ENCODE measurements around the gene C2CD2. TPM values are rescaled to one million over a fixed set of nuclear protein-coding genes. Genes with fewer than 3 reads are reported as not detected.
A peak's percentile ranks its signal among the peaks of the same experiment; 100 is the strongest.
"Not testable (repeated sequence)": the region's sequence is repeated elsewhere in the genome, so short reads cannot be mapped to it uniquely, and the experiment has no call there.

C2CD2 gene
- total RNA-seq, 5 donors from 2014 or later (not counting 1 experiment from before 2014, with no cell fraction given) = 7.7 to 15.0 (median 9.5) TPM

DNA sequence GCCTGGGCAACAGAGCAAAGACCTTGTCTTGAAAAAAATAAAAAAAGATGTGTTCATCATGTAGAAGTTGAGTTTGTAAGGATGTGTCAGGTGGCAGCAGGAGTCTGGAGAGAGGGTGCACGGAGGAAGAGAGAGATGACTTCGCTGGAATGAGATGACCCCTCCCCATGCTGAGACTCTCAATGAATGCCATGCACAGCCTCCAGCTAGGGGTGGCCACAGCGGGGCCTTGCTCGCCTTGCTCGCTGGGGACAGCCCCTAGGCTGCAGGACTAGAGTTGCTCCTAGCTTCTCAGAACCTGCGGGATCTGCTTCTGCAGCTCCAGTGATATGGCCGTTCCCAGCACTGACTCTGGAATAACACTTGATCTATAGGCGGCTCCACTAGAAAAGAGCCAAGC lies 6.6 kb upstream of the C2CD2 start:
- peaks cover 6 to 20% (median 8%) of the 10 kb centered on the region in 3 donors for H3K4me1 Mint-ChIP-seq
- Histone ChIP-seq H3K27ac (ENCODE audit: low read length) (no peak overlapping the region), H3K9me3 (no peaks in the 10 kb centered on the region), H3K36me3 (ENCODE audit: control insufficient read depth in 2 of 2, extremely low read depth in 1 of 2, insufficient read depth in 1 of 2, low read length in 1 of 2) (no peaks in the 10 kb centered on the region), H3K4me1 (ENCODE audit: control insufficient read depth in 1 of 2, extremely low read depth in 1 of 2, insufficient read depth in 2 of 2, low read length in 2 of 2) (peaks cover 0 to 5% of the 10 kb centered on the region in 2 experiments), H3K27me3 (replicated peaks in 1 of 2; ENCODE audit: control insufficient read depth in 2 of 2, extremely low read depth in 1 of 2, insufficient read depth in 2 of 2, low read length in 1 of 2) (peaks cover 0 to 63% of the 10 kb centered on the region in 2 experiments), H3K4me3 (ENCODE audit: control insufficient read depth in 1 of 2, extremely low read depth in 1 of 2, low read length in 1 of 2) (no peak overlapping the region)
- H3K9me3 Mint-ChIP-seq = no peaks in the 10 kb centered on the region
- peaks cover 8 to 37% of the 10 kb centered on the region in 2 donors for H3K27me3 Mint-ChIP-seq
- H3K36me3 Mint-ChIP-seq = no peaks in the 10 kb centered on the region
- no peak overlapping the region for H3K4me3 Mint-ChIP-seq
- ChIA-PET POLR2A (no interaction called here), CTCF (no interaction called here)
- no peak for DNase-seq
- no peak for ATAC-seq (replicated peaks in 1 of 4)
- WGBS (ENCODE audit: insufficient coverage) = 89% methylated on average over 6 of the region's 8 CpGs
- no peak overlapping the region for H3K27ac Mint-ChIP-seq

- H3K27ac ChIP-seq (ENCODE audit: low read length); H3K9me3 ChIP-seq; H3K4me1 ChIP-seq (ENCODE audit: control insufficient read depth in 1 of 2, extremely low read depth in 1 of 2, insufficient read depth in 2 of 2, low read length in 2 of 2); H3K4me3 ChIP-seq (ENCODE audit: control insufficient read depth in 1 of 2, extremely low read depth in 1 of 2, low read length in 1 of 2); POLR2A ChIA-PET; H3K36me3 ChIP-seq (ENCODE audit: control insufficient read depth in 2 of 2, extremely low read depth in 1 of 2, insufficient read depth in 1 of 2, low read length in 1 of 2); DNase-seq; H3K4me3 Mint-ChIP-seq; H3K9me3 Mint-ChIP-seq; ATAC-seq (replicated peaks in 1 of 4); H3K27ac Mint-ChIP-seq; CTCF ChIA-PET; H3K36me3 Mint-ChIP-seq: not testable (repeated sequence)
- H3K27me3 ChIP-seq (replicated peaks in 1 of 2; ENCODE audit: control insufficient read depth in 2 of 2, extremely low read depth in 1 of 2, insufficient read depth in 2 of 2, low read length in 1 of 2) = peaks cover 0 to 67% of the 10 kb centered on the region in 2 experiments
- WGBS (ENCODE audit: insufficient coverage) = 82% methylated on average over 6 of the region's 11 CpGs
- Mint-ChIP-seq H3K4me1 (peaks cover 7 to 23% (median 8%) of the 10 kb centered on the region in 3 donors), H3K27me3 (peaks cover 5 to 41% of the 10 kb centered on the region in 2 donors)
Observed at GRCh38 chr21:41959697-41960096, 5.9 kb upstream of the C2CD2 start.

DNA sequence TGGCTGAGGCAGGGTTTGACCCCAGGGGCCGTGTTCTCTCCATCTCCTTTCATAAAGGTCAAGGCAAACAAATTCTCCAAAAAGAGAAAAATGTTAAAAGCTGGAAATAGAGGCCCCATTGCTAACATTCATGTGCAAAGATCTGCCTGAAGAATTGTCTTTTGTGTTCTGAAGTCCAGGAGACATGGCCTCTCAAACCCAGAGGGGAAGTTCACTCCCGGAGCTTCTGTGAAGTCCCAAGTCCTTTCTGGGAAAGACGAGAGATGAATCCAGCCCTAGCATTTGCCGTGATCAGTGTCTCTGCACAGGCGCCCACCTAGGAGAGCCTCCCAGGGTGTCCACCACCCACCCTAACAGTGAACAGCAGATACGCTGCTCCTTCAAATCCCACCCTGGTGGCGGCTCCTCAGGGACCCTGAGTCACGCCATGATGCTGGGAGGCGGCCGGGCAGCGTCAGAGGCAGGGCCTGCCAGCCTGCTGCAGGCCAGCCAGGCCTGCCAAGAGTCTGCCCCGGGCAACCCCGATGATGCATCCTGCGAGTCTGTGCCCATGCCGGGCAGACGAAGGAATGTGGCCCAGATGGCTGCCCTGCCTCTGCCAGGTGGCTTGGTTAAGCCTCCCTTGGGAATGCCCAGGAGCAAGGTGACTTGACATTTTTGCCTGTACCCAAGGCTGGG lies 5.2 kb upstream of the C2CD2 start:
- no peaks in the 10 kb centered on the region for H3K36me3 Mint-ChIP-seq
- ChIA-PET POLR2A (no interaction called here), CTCF (no interaction called here)

GRCh38 chr21:41957991-41958766 lies 4.4 kb upstream of the C2CD2 start:
- no peak overlapping the region for H3K4me3 Mint-ChIP-seq
- ChIA-PET POLR2A (no interaction called here), CTCF (interaction anchor here in 1 of 2 donors (0.5 kb wide), 1 partner anchor 158 kb away, joined by 7 read pairs; no protein-coding TSS in a partner anchor)
- no peak overlapping the region for H3K4me3 ChIP-seq (ENCODE audit: control insufficient read depth in 1 of 2, extremely low read depth in 1 of 2, low read length in 1 of 2)
- WGBS (ENCODE audit: insufficient coverage) = 87% methylated on average over 19 of the region's 24 CpGs
- no peaks in the 10 kb centered on the region for H3K36me3 ChIP-seq (ENCODE audit: control insufficient read depth in 2 of 2, extremely low read depth in 1 of 2, insufficient read depth in 1 of 2, low read length in 1 of 2)
- no peaks in the 10 kb centered on the region for H3K9me3 Mint-ChIP-seq
- no peaks in the 10 kb centered on the region for H3K36me3 Mint-ChIP-seq
- no peaks in the 10 kb centered on the region for H3K9me3 ChIP-seq
- H3K27me3 ChIP-seq (replicated peaks in 1 of 2; ENCODE audit: control insufficient read depth in 2 of 2, extremely low read depth in 1 of 2, insufficient read depth in 2 of 2, low read length in 1 of 2) = peaks cover 0 to 61% of the 10 kb centered on the region in 2 experiments
- ATAC-seq (replicated peaks in 1 of 4) (no peak), DNase-seq (no peak)
- peaks cover 8 to 45% of the 10 kb centered on the region in 2 donors for H3K27me3 Mint-ChIP-seq
- H3K4me1 Mint-ChIP-seq = peaks cover 13 to 29% (median 14%) of the 10 kb centered on the region in 3 donors
- peaks cover 0 to 14% of the 10 kb centered on the region in 2 experiments for H3K4me1 ChIP-seq (ENCODE audit: control insufficient read depth in 1 of 2, extremely low read depth in 1 of 2, insufficient read depth in 2 of 2, low read length in 2 of 2)
- H3K27ac Mint-ChIP-seq = no peak overlapping the region
- H3K27ac ChIP-seq (ENCODE audit: low read length) = no peak overlapping the region

More for the DNA sequence above, 5.2 kb upstream of the C2CD2 start:
- WGBS (ENCODE audit: insufficient coverage) = 92% methylated on average over 15 of the region's 16 CpGs
- Mint-ChIP-seq H3K27ac (no peak overlapping the region), H3K4me1 (peaks cover 13 to 29% (median 14%) of the 10 kb centered on the region in 3 donors), H3K27me3 (peaks cover 8 to 45% of the 10 kb centered on the region in 2 donors), H3K4me3 (no peak overlapping the region), H3K9me3 (no peaks in the 10 kb centered on the region)
- ATAC-seq (replicated peaks in 1 of 4) (no peak), DNase-seq (no peak)
- Histone ChIP-seq H3K27me3 (replicated peaks in 1 of 2; ENCODE audit: control insufficient read depth in 2 of 2, extremely low read depth in 1 of 2, insufficient read depth in 2 of 2, low read length in 1 of 2) (peaks cover 0 to 67% of the 10 kb centered on the region in 2 experiments), H3K36me3 (ENCODE audit: control insufficient read depth in 2 of 2, extremely low read depth in 1 of 2, insufficient read depth in 1 of 2, low read length in 1 of 2) (no peaks in the 10 kb centered on the region), H3K4me3 (ENCODE audit: control insufficient read depth in 1 of 2, extremely low read depth in 1 of 2, low read length in 1 of 2) (no peak overlapping the region), H3K9me3 (no peaks in the 10 kb centered on the region), H3K4me1 (ENCODE audit: control insufficient read depth in 1 of 2, extremely low read depth in 1 of 2, insufficient read depth in 2 of 2, low read length in 2 of 2) (peaks cover 0 to 12% of the 10 kb centered on the region in 2 experiments), H3K27ac (ENCODE audit: low read length) (no peak overlapping the region)

- Histone ChIP-seq H3K27me3 (replicated peaks in 1 of 2; ENCODE audit: control insufficient read depth in 2 of 2, extremely low read depth in 1 of 2, insufficient read depth in 2 of 2, low read length in 1 of 2) (peaks cover 0 to 61% of the 10 kb centered on the region in 2 experiments), H3K4me1 (ENCODE audit: control insufficient read depth in 1 of 2, extremely low read depth in 1 of 2, insufficient read depth in 2 of 2, low read length in 2 of 2) (peaks cover 0 to 17% of the 10 kb centered on the region in 2 experiments), H3K36me3 (ENCODE audit: control insufficient read depth in 2 of 2, extremely low read depth in 1 of 2, insufficient read depth in 1 of 2, low read length in 1 of 2) (no peaks in the 10 kb centered on the region), H3K4me3 (ENCODE audit: control insufficient read depth in 1 of 2, extremely low read depth in 1 of 2, low read length in 1 of 2) (no peak overlapping the region), H3K9me3 (no peaks in the 10 kb centered on the region), H3K27ac (ENCODE audit: low read length) (no peak overlapping the region)
- H3K4me1 Mint-ChIP-seq = peaks cover 18 to 29% (median 21%) of the 10 kb centered on the region in 3 donors
- ATAC-seq (replicated peaks in 1 of 4) (no peak), DNase-seq (no peak)
- H3K36me3 Mint-ChIP-seq = no peaks in the 10 kb centered on the region
- WGBS (ENCODE audit: insufficient coverage) = 93% methylated on average over 3 of the region's 9 CpGs
- H3K27me3 Mint-ChIP-seq = peaks cover 8 to 43% of the 10 kb centered on the region in 2 donors
- CTCF ChIA-PET = interaction anchor here (0.5 to 0.9 kb wide), 2 partner anchors 159 to 311 kb away, joined by 3 to 4 read pairs; no protein-coding TSS in a partner anchor
- H3K27ac Mint-ChIP-seq = no peak overlapping the region
- POLR2A ChIA-PET = no interaction called here
- peak overlapping the region in 1 of 3 donors; percentile 14 for H3K4me3 Mint-ChIP-seq
- H3K9me3 Mint-ChIP-seq = no peaks in the 10 kb centered on the region
Observed at GRCh38 chr21:41956926-41957729, 3.3 kb upstream of the C2CD2 start.

DNA sequence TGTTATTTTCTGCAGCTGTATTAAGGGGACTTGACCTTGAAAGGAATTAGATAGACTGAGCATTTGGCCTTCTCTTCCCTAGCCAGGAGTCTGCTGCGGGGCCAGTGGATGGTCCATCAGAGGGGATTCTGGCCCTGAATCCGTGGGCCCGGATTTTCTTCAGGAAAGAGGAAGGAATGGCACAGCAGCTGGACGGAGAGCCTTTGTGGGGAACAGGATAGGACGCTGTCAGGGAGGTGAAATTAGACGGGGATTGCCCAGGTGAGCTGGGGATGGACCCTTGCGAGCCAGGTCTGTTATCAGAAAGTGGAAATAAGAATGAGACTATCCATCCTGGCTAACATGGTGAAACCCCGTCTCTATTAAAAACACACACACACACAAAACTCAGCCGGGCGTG lies 1.7 kb upstream of the C2CD2 start:
- H3K27ac ChIP-seq (ENCODE audit: low read length) = no peak overlapping the region
- CTCF ChIA-PET = no interaction called here
- peaks cover 11 to 18% (median 16%) of the 10 kb centered on the region in 3 donors for H3K4me1 Mint-ChIP-seq

More for the DNA sequence above, 1.7 kb upstream of the C2CD2 start:
- 96% methylated on average over 6 of the region's 10 CpGs for WGBS (ENCODE audit: insufficient coverage)
- Mint-ChIP-seq H3K27me3 (peaks cover 8 to 39% of the 10 kb centered on the region in 2 donors), H3K4me3 (peak overlapping the region in 1 of 3 donors; percentile 63), H3K9me3 (no peaks in the 10 kb centered on the region), H3K36me3 (no peaks in the 10 kb centered on the region), H3K27ac (no peak overlapping the region)
- Histone ChIP-seq H3K9me3 (no peaks in the 10 kb centered on the region), H3K4me1 (ENCODE audit: control insufficient read depth in 1 of 2, extremely low read depth in 1 of 2, insufficient read depth in 2 of 2, low read length in 2 of 2) (peaks cover 0 to 12% of the 10 kb centered on the region in 2 experiments), H3K4me3 (ENCODE audit: control insufficient read depth in 1 of 2, extremely low read depth in 1 of 2, low read length in 1 of 2) (no peak overlapping the region), H3K36me3 (ENCODE audit: control insufficient read depth in 2 of 2, extremely low read depth in 1 of 2, insufficient read depth in 1 of 2, low read length in 1 of 2) (no peaks in the 10 kb centered on the region), H3K27me3 (replicated peaks in 1 of 2; ENCODE audit: control insufficient read depth in 2 of 2, extremely low read depth in 1 of 2, insufficient read depth in 2 of 2, low read length in 1 of 2) (peaks cover 0 to 57% of the 10 kb centered on the region in 2 experiments)
- DNase-seq (no peak), ATAC-seq (replicated peaks in 1 of 4) (no peak)
- POLR2A ChIA-PET = no interaction called here

Data from T-cell (primary cell).